GM12872 (cell line): ENCODE data around the gene LRRC4C.

Experiments
- CTCF ChIP-seq: IDR thresholded peaks from 3 replicates; pipeline ENCODE4 v1.5.1; 2011; ENCODE audit warnings: low read depth, mild to moderate bottlenecking, low read length, moderate library complexity; ENCODE audit not compliant: insufficient read depth

LRRC4C gene

GRCh38 chr11:40235841-40236240, 1223.6 kb downstream of the LRRC4C start:
- TF ChIP-seq CTCF: no peak

- TF ChIP-seq CTCF: no peak
Measured at GRCh38 chr11:40230821-40231220, 1228.6 kb downstream of the LRRC4C start.

GRCh38 chr11:40228662-40229061, 1230.8 kb downstream of the LRRC4C start:
- TF ChIP-seq CTCF: no peak

- no peak for TF ChIP-seq CTCF
Measured at GRCh38 chr11:40227730-40228129, 1231.7 kb downstream of the LRRC4C start.

- TF ChIP-seq CTCF: no peak
Measured at GRCh38 chr11:40226654-40227053, 1232.8 kb downstream of the LRRC4C start.

- no peak for TF ChIP-seq CTCF
Measured at GRCh38 chr11:40223596-40224330, 1235.7 kb downstream of the LRRC4C start.

- no peak for TF ChIP-seq CTCF
Measured at GRCh38 chr11:40219401-40219800, 1240.1 kb downstream of the LRRC4C start.
